K562 (cell line): ENCODE results near the gene PHACTR2. TPM values are rescaled to one million over a fixed set of nuclear protein-coding genes. Genes with fewer than 3 reads are reported as not detected.

Source experiments
- ATAC-seq: fragments of 200-7000 bp; cut with Tn5 transposase; 3 replicates; pipeline ENCODE4 v1.9.1; 2020; ENCODE audit warnings: moderate library complexity
- BruUV-seq: library from RNA; stranded (reverse); fragments of 400-500 nt; replicated peaks from 2 replicates; lab custom pipeline; 2021; lab: Mats Ljungman, UMichigan
- CTCF ChIA-PET: fragments of 300-600 bp; formaldehyde crosslinking; extraction: SDS; loops from one replicate; lab custom pipeline; 2021; ENCODE audit warnings: low intra/inter-chr PET ratio; lab: Yijun Ruan, JAX
- POLR2A ChIA-PET: fragments of 300-600, 350-650 bp; sonication (Branson Sonifier 250); formaldehyde crosslinking; extraction: SDS; loops from one replicate; lab custom pipeline; 2021; ENCODE audit warnings: antibody characterized with exemption, inconsistent platforms; lab: Yijun Ruan, JAX
- DNase-seq, 4 experiments: peaks; one replicate each; pipeline versions ENCODE4 v3.0.0 to v3.0.0-alpha.2; 2011 to 2018; ENCODE audit warnings: low spot score in 3 of 4, mixed read lengths in 3 of 4; ENCODE audit errors: extremely low read depth in 1 of 4
- FAIRE-seq: peaks from 2 replicates; lab custom pipeline; 2011; peaks lifted over from hg19 to GRCh38; lab: Jason Lieb, UNC
- H2AFZ ChIP-seq: 2 replicates; pipeline ENCODE4 v1.6.0; 2011; ENCODE audit warnings: low read depth, low read length, control low read depth, inconsistent platforms
- H3K27ac ChIP-seq: fragments of 200-600 bp; 3 replicates; pipeline ENCODE4 v1.8.0; 2011; ENCODE audit warnings: low read depth, mild to moderate bottlenecking, control low read depth, inconsistent platforms, low read length, moderate library complexity, mixed read lengths; ENCODE audit errors: extremely low read depth
- H3K27me3 ChIP-seq, 2 experiments: fragments of 300-600 bp in 1 of 2; 2 replicates in 1 of 2; 3 replicates in 1 of 2; pipeline versions ENCODE4 v1.6.0 to v1.8.0; 2011; ENCODE audit warnings: inconsistent platforms in 2 of 2, low read length in 2 of 2, mild to moderate bottlenecking in 1 of 2, mixed read lengths in 1 of 2, moderate library complexity in 1 of 2; ENCODE audit not compliant: control insufficient read depth in 2 of 2, insufficient read depth in 2 of 2
- H3K36me3 ChIP-seq: fragments of 300-600 bp; 3 replicates; pipeline ENCODE4 v1.8.0; 2011; ENCODE audit warnings: mild to moderate bottlenecking, low read length, inconsistent platforms; ENCODE audit not compliant: control insufficient read depth, insufficient read depth
- H3K4me1 ChIP-seq, 2 experiments: fragments of 200-600 bp in 1 of 2; replicated peaks in 1 of 2; 2 replicates in 1 of 2; 3 replicates in 1 of 2; pipeline versions ENCODE4 v1.5.1 to v1.8.0; 2011; ENCODE audit warnings: inconsistent platforms in 2 of 2, low read length in 2 of 2, mild to moderate bottlenecking in 1 of 2, mixed read lengths in 1 of 2, moderate library complexity in 1 of 2; ENCODE audit not compliant: control insufficient read depth in 2 of 2, insufficient read depth in 2 of 2
- H3K4me2 ChIP-seq: 2 replicates; pipeline ENCODE4 v1.6.1; 2011; ENCODE audit warnings: low read length, control low read depth, inconsistent platforms, mixed read lengths; ENCODE audit not compliant: insufficient read depth
- H3K4me3 ChIP-seq: fragments of 200-600 bp; sonication (generic), shearing (Covaris generic); 2 replicates; pipeline ENCODE4 v1.5.1; 2016; ENCODE audit warnings: control low read depth, inconsistent platforms
- H3K79me2 ChIP-seq: fragments of 200-600 bp; 3 replicates; pipeline ENCODE4 v1.8.0; 2011; ENCODE audit warnings: low read length, inconsistent platforms; ENCODE audit not compliant: control insufficient read depth, insufficient read depth
- H3K9ac ChIP-seq, 2 experiments: 2 replicates each; pipeline versions ENCODE4 v1.6.0 to v1.6.1; 2011; ENCODE audit warnings: low read depth in 2 of 2, low read length in 2 of 2, control low read depth in 1 of 2, inconsistent platforms in 1 of 2, mild to moderate bottlenecking in 1 of 2, mixed read lengths in 1 of 2; ENCODE audit not compliant: insufficient read depth in 1 of 2
- H3K9me1 ChIP-seq: one replicate; pipeline ENCODE4 v1.6.0; 2011; ENCODE audit warnings: inconsistent platforms, mild to moderate bottlenecking, low read length, moderate library complexity; ENCODE audit not compliant: control insufficient read depth, insufficient read depth
- H3K9me3 ChIP-seq: replicated peaks from 2 replicates; pipeline ENCODE4 v1.5.1; 2011; ENCODE audit warnings: low read depth, low read length, inconsistent platforms; ENCODE audit not compliant: control insufficient read depth, insufficient read depth
- H4K20me1 ChIP-seq: replicated peaks from 2 replicates; pipeline ENCODE4 v1.6.1; 2011; ENCODE audit warnings: low read length, inconsistent platforms, mixed read lengths; ENCODE audit not compliant: control insufficient read depth, insufficient read depth
- HOMEZ ChIP-seq: fragments of 250-450 bp; sonication (Bioruptor Pico); IDR thresholded peaks from 2 replicates; pipeline ENCODE4 v1.4.0; 2020; ENCODE audit warnings: mild to moderate bottlenecking, moderate library complexity
- PREB ChIP-seq: sonication (generic); formaldehyde crosslinking; IDR thresholded peaks from 2 replicates; pipeline ENCODE4 v1.8.1; 2023; ENCODE audit warnings: mild to moderate bottlenecking, missing genetic modification reagents
- RAD21 ChIP-seq, 2 experiments: fragments of 250-450 bp in 1 of 2; fragments of 450-650 bp in 1 of 2; sonication (Bioruptor Pico) in 1 of 2; formaldehyde crosslinking in 1 of 2; IDR thresholded peaks in 1 of 2; conservative IDR thresholded peaks in 1 of 2; 2 replicates each; pipeline versions ENCODE4 v1.4.0 to v1.8.0; 2020 to 2022; ENCODE audit warnings: mild to moderate bottlenecking in 2 of 2, moderate library complexity in 1 of 2
- ZEB2 ChIP-seq: fragments of 450-650 bp; IDR thresholded peaks from 2 replicates; pipeline ENCODE4 v1.6.1; 2016
- ZNF197 ChIP-seq: fragments of 200-800 bp; sonication (Bioruptor generic); IDR thresholded peaks from 2 replicates; pipeline ENCODE4 v1.6.1; 2016; ENCODE audit warnings: low read depth, missing genetic modification characterization, missing compliant biosample characterization
- ZNF445 ChIP-seq: fragments of 250-450 bp; sonication (Bioruptor Pico); IDR thresholded peaks from 2 replicates; pipeline ENCODE4 v1.4.0; 2020; ENCODE audit warnings: low read depth, mild to moderate bottlenecking, moderate library complexity
- WGBS: fragments of 100-300 bp; shearing (Covaris generic); methylation state at CpG from one replicate; pipeline ENCODE4 v1.1.6; 2016; ENCODE audit warnings: low coverage, mixed read lengths; ENCODE audit not compliant: insufficient coverage; ENCODE audit errors: missing lambda C conversion rate; 5-methylcytosine and 5-hydroxymethylcytosine counted together
- in situ Hi-C: fragments of 300-500 bp; cut with MboI; formaldehyde crosslinking; loops from 4 replicates; pipeline ENCODE4 v1.15.0; 2018; ENCODE audit warnings: inconsistent platforms, mixed read lengths
- intact Hi-C: fragments of 100-400 bp; cut with micrococcal nuclease; formaldehyde crosslinking; loops from 2 replicates; pipeline ENCODE4 v1.14.2; 2022
- polyA plus RNA-seq, 8 experiments: library from polyadenylated mRNA; depleted of rRNA in 4 of 8; stranded (reverse) in 5 of 8; unstranded in 3 of 8; fragments of >200 nt; fragmentation: Nextera tagmentation in 2 of 8; fragmentation: Illumina TruSeq in 1 of 8; extraction: Ambion mirVana in 2 of 8; extraction: Trizol in 1 of 8; gene quantifications; 2 replicates each; pipeline versions ENCODE4 v1.2.1 to v1.2.3, GENCODE V29; 2011 to 2014; ENCODE audit warnings: inconsistent platforms in 1 of 8, missing spikeins in 1 of 8
- total RNA-seq, 7 experiments: library from RNA; depleted of rRNA in 6 of 7; stranded (reverse); fragments of >200 nt in 6 of 7; fragmentation: Illumina TruSeq in 2 of 7; extraction: Trizol in 2 of 7; gene quantifications; 2 replicates each; pipeline versions ENCODE4 v1.2.1 to v1.2.3, GENCODE V29; 2011 to 2021; ENCODE audit warnings: low replicate concordance in 1 of 7

The PHACTR2 gene
- total and polyA plus RNA-seq, 9 of the 15 experiments (the other 6 are each of a cell fraction or from before 2014, with no cell fraction given), result 5.3 to 52.5 (median 22.9) TPM

- no peak for TF ChIP-seq HOMEZ (CRISPR knock-in tag)
- no peak for TF ChIP-seq PREB (CRISPR knock-in tag)
- no peak for TF ChIP-seq RAD21 (CRISPR knock-in tag; conservative IDR thresholded peaks at IDR 0.05 in 1 of 2, IDR thresholded peaks at IDR 0.05 in 1 of 2)
- no peak for TF ChIP-seq ZNF197 (CRISPR knock-in tag)
These were observed 87.8 kb downstream of the PHACTR2 start (continued) for GRCh38 chr6:143765422-143766184.

GRCh38 chr6:143766185-143766553, 88.4 kb downstream of the PHACTR2 start:
- no peaks in the 10 kb centered on the region for H3K79me2 ChIP-seq
- CTCF ChIA-PET, result interaction anchor here (0.6 kb wide), 1 partner anchor 13 kb away, joined by 3 read pairs; no protein-coding TSS in a partner anchor
- POLR2A ChIA-PET, result interaction anchor here (0.9 kb wide), 1 partner anchor 77 kb away, joined by 4 read pairs; the partner anchor contains the start of gene LTV1
- no peak for ATAC-seq
- no peak overlapping the region for H2AFZ ChIP-seq
- H3K9me3 ChIP-seq, result no peaks in the 10 kb centered on the region
- no peaks in the 10 kb centered on the region for H3K9me1 ChIP-seq
- no peaks in the 10 kb centered on the region for H3K4me1 ChIP-seq
- 88% methylated on average over 1 of the region's 1 CpG for WGBS
- in situ Hi-C loops (no loop called here), intact Hi-C loops (no loop called here)
- BruUV-seq, result no TSS peak
- no peak for DNase-seq
- no peak overlapping the region for H3K9ac ChIP-seq
- no peak overlapping the region for H3K4me3 ChIP-seq
- H3K27ac ChIP-seq, result no peak overlapping the region
- FAIRE-seq, result no peak
- no peaks in the 10 kb centered on the region for H3K27me3 ChIP-seq
- H3K4me2 ChIP-seq, result no peak overlapping the region
- peaks cover 6% of the 10 kb centered on the region; the same call in 1 of the 3 replicates for H3K36me3 ChIP-seq
- no peaks in the 10 kb centered on the region for H4K20me1 ChIP-seq
- TF ChIP-seq ZNF445 (CRISPR knock-in tag), result no peak
- TF ChIP-seq ZEB2, result no peak
